Parathyroid adenoma (tissue), 2 donors: ENCODE measurements around the gene TRIP4.
"Not testable (repeated sequence)": the region's sequence is repeated elsewhere in the genome, so short reads cannot be mapped to it uniquely, and the experiment has no call there.

Experiments
- H2AFZ ChIP-seq: fragments of 300-600 bp; sonication (generic); one replicate; pipeline ENCODE4 v1.7.0; 2017; ENCODE audit warnings: antibody characterized with exemption, mild to moderate bottlenecking
- H3K27ac ChIP-seq: fragments of 300-600 bp; sonication (generic); one replicate; pipeline ENCODE4 v1.7.0; 2017
- H3K27me3 ChIP-seq: fragments of 300-600 bp; sonication (generic); one replicate; pipeline ENCODE4 v1.7.0; 2017; ENCODE audit warnings: low read length; ENCODE audit not compliant: control insufficient read depth, insufficient read depth
- H3K36me3 ChIP-seq: fragments of 300-600 bp; sonication (generic); one replicate; pipeline ENCODE4 v1.7.0; 2017; ENCODE audit warnings: low read length; ENCODE audit not compliant: control insufficient read depth, insufficient read depth
- H3K4me1 ChIP-seq: fragments of 300-600 bp; sonication (generic); one replicate; pipeline ENCODE4 v1.7.0; 2017; ENCODE audit warnings: control low read depth
- H3K4me2 ChIP-seq: fragments of 300-600 bp; sonication (generic); one replicate; pipeline ENCODE4 v1.7.0; 2017; ENCODE audit warnings: low read length
- H3K4me3 ChIP-seq: fragments of 300-600 bp; sonication (generic); one replicate; pipeline ENCODE4 v1.7.0; 2017; ENCODE audit warnings: low read depth, low read length
- H3K79me2 ChIP-seq: fragments of 300-600 bp; sonication (generic); one replicate; pipeline ENCODE4 v1.7.0; 2017; ENCODE audit warnings: control low read depth
- H3K9ac ChIP-seq: fragments of 300-600 bp; sonication (generic); one replicate; pipeline ENCODE4 v1.7.0; 2017; ENCODE audit warnings: mild to moderate bottlenecking
- H3K9me3 ChIP-seq: fragments of 300-600 bp; sonication (generic); one replicate; pipeline ENCODE4 v1.7.0; 2017; ENCODE audit warnings: low read length; ENCODE audit not compliant: control insufficient read depth
- CTCF ChIP-seq: fragments of 300-600 bp; sonication (generic); IDR thresholded peaks from one replicate; pipeline ENCODE4 v1.7.0; 2017; ENCODE audit warnings: antibody characterized with exemption, mild to moderate bottlenecking
- donor health status: primary hyperparathyroidism.

Gene TRIP4

DNA sequence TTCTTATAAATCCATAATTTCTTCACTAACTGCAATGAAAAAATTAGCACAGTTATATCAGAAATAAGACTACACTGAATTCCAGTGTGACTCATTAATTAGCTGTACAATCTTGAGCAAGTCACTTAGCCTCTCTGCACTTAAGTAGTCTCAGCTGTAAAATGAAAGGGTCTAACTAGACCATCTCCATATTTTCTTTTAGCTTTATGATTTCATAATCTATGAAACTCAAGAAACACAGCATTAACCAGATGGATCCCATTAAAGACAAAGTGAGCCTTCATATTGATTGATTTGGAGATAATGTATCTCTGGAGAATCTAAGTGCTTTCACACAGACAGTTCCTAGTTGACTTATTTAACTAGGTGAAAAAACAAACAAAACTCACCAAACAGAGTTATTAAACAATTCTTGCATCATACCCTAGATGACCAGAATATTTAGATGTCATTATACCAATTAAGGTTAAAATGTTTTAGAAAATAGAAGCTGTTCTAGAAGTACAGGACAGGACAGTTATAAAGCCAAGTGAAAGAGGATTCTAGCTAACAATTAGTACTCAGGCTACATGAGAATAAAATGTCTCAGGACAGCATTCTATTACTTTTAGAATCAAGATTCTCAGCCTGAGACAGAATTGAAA is 42.9 kb upstream of the TRIP4 start:
- no peak overlapping the region for H2AFZ ChIP-seq
- TF ChIP-seq CTCF, result no peak
- H3K4me3 ChIP-seq, result no peak overlapping the region
- H3K27ac ChIP-seq, result no peak overlapping the region
- no peak overlapping the region for H3K9ac ChIP-seq
- H3K9me3 ChIP-seq, result no peaks in the 10 kb centered on the region
- H3K79me2 ChIP-seq, result peaks cover 4% of the 10 kb centered on the region
- no peaks in the 10 kb centered on the region for H3K4me1 ChIP-seq
- H3K36me3 ChIP-seq, result no peaks in the 10 kb centered on the region
- H3K4me2 ChIP-seq, result no peak overlapping the region
- no peaks in the 10 kb centered on the region for H3K27me3 ChIP-seq

- H3K9me3 ChIP-seq, H3K79me2 ChIP-seq, H3K4me3 ChIP-seq, H3K27ac ChIP-seq, H3K9ac ChIP-seq, H3K36me3 ChIP-seq, H3K4me1 ChIP-seq, H3K4me2 ChIP-seq, H3K27me3 ChIP-seq, H2AFZ ChIP-seq: not testable (repeated sequence)
These were observed 41.4 kb upstream of the TRIP4 start for GRCh38 chr15:64346242-64346641.

DNA sequence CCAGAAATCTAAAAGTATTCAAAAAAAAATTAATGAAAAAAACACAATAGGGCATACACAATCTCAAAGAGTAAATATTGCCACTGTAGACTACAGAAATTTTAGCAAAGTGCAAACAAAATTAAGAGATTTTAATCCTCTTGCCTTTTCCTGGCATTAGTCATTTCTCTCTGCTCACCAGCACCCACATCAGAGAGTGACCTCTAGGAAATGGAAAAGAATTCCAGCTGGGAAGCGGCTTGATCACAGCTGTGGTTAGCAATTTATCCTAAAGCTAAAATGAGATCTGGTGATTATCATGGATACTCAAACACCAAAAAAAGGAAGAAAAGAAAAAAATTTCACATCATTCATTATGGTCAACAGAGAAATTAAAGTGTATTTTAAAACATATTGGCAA is 39.2 kb upstream of the TRIP4 start:
- Histone ChIP-seq H3K79me2 (peaks cover 4% of the 10 kb centered on the region), H3K9ac (no peak overlapping the region), H3K4me2 (no peak overlapping the region), H3K4me1 (no peaks in the 10 kb centered on the region), H3K27ac (no peak overlapping the region), H3K27me3 (no peaks in the 10 kb centered on the region), H3K36me3 (no peaks in the 10 kb centered on the region), H2AFZ (no peak overlapping the region), H3K4me3 (no peak overlapping the region), H3K9me3 (no peaks in the 10 kb centered on the region)
- TF ChIP-seq CTCF, result no peak

DNA sequence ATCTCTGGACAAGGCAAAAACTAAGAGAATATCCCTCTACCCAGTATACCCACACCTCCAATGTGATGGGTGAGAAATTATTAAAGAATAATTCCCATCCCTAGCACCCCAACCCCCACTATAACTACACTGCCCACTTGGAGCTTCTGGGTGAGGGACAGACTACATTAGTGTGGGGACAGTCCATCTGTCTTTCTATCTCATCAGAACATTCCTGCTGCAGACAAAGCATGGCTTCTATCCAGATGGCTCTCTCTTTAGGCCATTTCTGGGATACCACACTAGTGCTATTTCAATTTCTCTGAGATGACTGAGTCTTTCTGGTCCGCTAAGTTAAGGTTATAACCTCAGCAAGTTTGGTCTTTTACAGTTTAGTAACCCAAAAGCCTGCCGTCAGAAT is 38.3 kb upstream of the TRIP4 start:
- no peak overlapping the region for H3K4me2 ChIP-seq
- H3K36me3 ChIP-seq, result no peaks in the 10 kb centered on the region
- H3K4me3 ChIP-seq, result no peak overlapping the region
- peaks cover 4% of the 10 kb centered on the region for H3K79me2 ChIP-seq
- no peaks in the 10 kb centered on the region for H3K27me3 ChIP-seq
- no peak overlapping the region for H2AFZ ChIP-seq
- no peak overlapping the region for H3K9ac ChIP-seq
- no peaks in the 10 kb centered on the region for H3K4me1 ChIP-seq
- no peaks in the 10 kb centered on the region for H3K9me3 ChIP-seq
- no peak overlapping the region for H3K27ac ChIP-seq
- TF ChIP-seq CTCF, result no peak

- no peaks in the 10 kb centered on the region for H3K36me3 ChIP-seq
- no peak overlapping the region for H3K9ac ChIP-seq
- H3K4me2 ChIP-seq, result no peak overlapping the region
- H3K27me3 ChIP-seq, result no peaks in the 10 kb centered on the region
- peaks cover 2% of the 10 kb centered on the region for H3K79me2 ChIP-seq
- TF ChIP-seq CTCF, result no peak
- no peaks in the 10 kb centered on the region for H3K9me3 ChIP-seq
- H3K4me1 ChIP-seq, result no peaks in the 10 kb centered on the region
- H3K4me3 ChIP-seq, result no peak overlapping the region
- no peak overlapping the region for H3K27ac ChIP-seq
- H2AFZ ChIP-seq, result no peak overlapping the region
These were observed 36.4 kb upstream of the TRIP4 start for GRCh38 chr15:64351265-64351664.
